IMR-90 (cell line): ENCODE results near the gene ZBTB11. TPM values are rescaled to one million over a fixed set of nuclear protein-coding genes. Genes with fewer than 3 reads are reported as not detected.

Experiments
- ATAC-seq: fragments of 200-7000 bp; cut with Tn5 transposase; 2 replicates; pipeline ENCODE4 v1.9.1; 2020; ENCODE audit warnings: low read depth, mild to moderate bottlenecking, moderate library complexity
- BruUV-seq: library from RNA; stranded (reverse); fragments of 400-500 nt; replicated peaks from 2 replicates; lab custom pipeline; 2021; lab: Mats Ljungman, UMichigan
- CTCF ChIA-PET: fragments of 300-600 bp; formaldehyde crosslinking; extraction: SDS; loops from one replicate; lab custom pipeline; 2021; ENCODE audit warnings: antibody characterized with exemption; lab: Yijun Ruan, JAX
- POLR2A ChIA-PET: fragments of 300-600 bp; sonication (Branson Sonifier 250); formaldehyde crosslinking; loops from one replicate; lab custom pipeline; 2022; ENCODE audit warnings: antibody characterized with exemption; ENCODE audit not compliant: unreplicated experiment; lab: Charles Lee
- DNase-seq: peaks from one replicate; pipeline ENCODE4 v3.0.0; 2013
- H2AFZ ChIP-seq: replicated peaks from 2 replicates; pipeline ENCODE3; 2013; ENCODE audit warnings: low read length, mild to moderate bottlenecking; ENCODE audit not compliant: poor library complexity
- H2AK5ac ChIP-seq: 2 replicates; pipeline ENCODE4 v1.6.1; 2013; ENCODE audit warnings: low read depth, low read length, inconsistent platforms
- H2AK9ac ChIP-seq: replicated peaks from 2 replicates; pipeline ENCODE3; 2013; ENCODE audit warnings: mild to moderate bottlenecking, low read depth, low read length, moderate library complexity; ENCODE audit not compliant: poor library complexity
- H2BK120ac ChIP-seq: 2 replicates; pipeline ENCODE4 v1.6.1; 2013; ENCODE audit warnings: low read depth, low read length, inconsistent platforms
- H2BK15ac ChIP-seq: 3 replicates; pipeline ENCODE4 v1.6.1; 2013; ENCODE audit warnings: low read depth, low read length, inconsistent platforms
- H2BK20ac ChIP-seq: 2 replicates; pipeline ENCODE4 v1.6.1; 2013; ENCODE audit warnings: low read depth, mild to moderate bottlenecking, inconsistent platforms, low read length, moderate library complexity
- H2BK5ac ChIP-seq: 2 replicates; pipeline ENCODE4 v1.6.1; 2013; ENCODE audit warnings: mild to moderate bottlenecking, low read depth, low read length, inconsistent platforms; ENCODE audit not compliant: poor library complexity, severe bottlenecking
- H3K14ac ChIP-seq: replicated peaks from 2 replicates; pipeline ENCODE4 v1.6.1; 2013; ENCODE audit warnings: low read depth, low read length, inconsistent platforms
- H3K18ac ChIP-seq: 2 replicates; pipeline ENCODE4 v1.6.1; 2013; ENCODE audit warnings: low read depth, low read length, control low read depth
- H3K23ac ChIP-seq: 2 replicates; pipeline ENCODE4 v1.6.1; 2013; ENCODE audit warnings: low read depth, low read length, inconsistent platforms
- H3K27ac ChIP-seq: 2 replicates; pipeline ENCODE4 v1.5.1; 2013; ENCODE audit warnings: mild to moderate bottlenecking, control low read depth, low read length; ENCODE audit not compliant: insufficient read depth
- H3K27me3 ChIP-seq: 2 replicates; pipeline ENCODE4 v1.6.1; 2013; ENCODE audit warnings: low read length; ENCODE audit not compliant: control insufficient read depth, insufficient read depth
- H3K36me3 ChIP-seq: 2 replicates; pipeline ENCODE4 v1.6.1; 2013; ENCODE audit warnings: low read length, mixed read lengths; ENCODE audit not compliant: control insufficient read depth, insufficient read depth
- H3K4ac ChIP-seq: 2 replicates; pipeline ENCODE4 v1.6.1; 2013; ENCODE audit warnings: low read depth, low read length, inconsistent platforms
- H3K4me1 ChIP-seq: 2 replicates; pipeline ENCODE4 v1.6.1; 2013; ENCODE audit warnings: low read length, mixed read lengths; ENCODE audit not compliant: control insufficient read depth, insufficient read depth
- H3K4me2 ChIP-seq: 2 replicates; pipeline ENCODE4 v1.6.1; 2013; ENCODE audit warnings: low read depth, mild to moderate bottlenecking, control low read depth, low read length, moderate library complexity
- H3K4me3 ChIP-seq: 2 replicates; pipeline ENCODE4 v1.5.1; 2013; ENCODE audit warnings: low read depth, mild to moderate bottlenecking, control low read depth, low read length, moderate library complexity; ENCODE audit not compliant: insufficient read depth
- H3K56ac ChIP-seq: 2 replicates; pipeline ENCODE4 v1.6.1; 2013; ENCODE audit warnings: low read length, inconsistent platforms; ENCODE audit not compliant: insufficient read depth; ENCODE audit errors: extremely low read depth
- H3K79me1 ChIP-seq, 2 experiments: 2 replicates each; pipeline ENCODE4 v1.6.1; 2013; ENCODE audit warnings: low read length in 2 of 2, inconsistent platforms in 1 of 2, low read depth in 1 of 2
- H3K9ac ChIP-seq: 2 replicates; pipeline ENCODE4 v1.6.1; 2013; ENCODE audit warnings: low read depth, low read length, control low read depth
- H3K9me1 ChIP-seq: 2 replicates; pipeline ENCODE4 v1.6.1; 2013; ENCODE audit warnings: low read length, inconsistent platforms; ENCODE audit not compliant: insufficient read depth
- H3K9me3 ChIP-seq: 2 replicates; pipeline ENCODE4 v1.6.1; 2013; ENCODE audit warnings: low read length; ENCODE audit not compliant: control insufficient read depth, insufficient read depth
- H4K20me1 ChIP-seq: 2 replicates; pipeline ENCODE4 v1.6.1; 2013; ENCODE audit warnings: low read length, inconsistent platforms; ENCODE audit not compliant: insufficient read depth
- H4K5ac ChIP-seq: 2 replicates; pipeline ENCODE4 v1.6.1; 2013; ENCODE audit warnings: mild to moderate bottlenecking, low read depth, low read length, control low read depth
- H4K8ac ChIP-seq, 2 experiments: 2 replicates each; pipeline ENCODE4 v1.6.1; 2013; ENCODE audit warnings: low read depth in 2 of 2, low read length in 2 of 2, control low read depth in 1 of 2, inconsistent platforms in 1 of 2
- H4K91ac ChIP-seq: 2 replicates; pipeline ENCODE4 v1.6.1; 2013; ENCODE audit warnings: low read depth, low read length, inconsistent platforms; ENCODE audit not compliant: insufficient read depth
- BHLHE40 ChIP-seq: fragments of 150-350 bp; IDR thresholded peaks from 2 replicates; pipeline ENCODE4 v1.6.1; 2016; ENCODE audit warnings: mild to moderate bottlenecking, low read depth, low read length
- CEBPB ChIP-seq: IDR thresholded peaks from 2 replicates; pipeline ENCODE4 v1.6.1; 2012; ENCODE audit warnings: low read depth, low read length, improper control_type of control experiment
- CHD1 ChIP-seq: IDR thresholded peaks from 2 replicates; pipeline ENCODE4 v1.6.1; 2012; ENCODE audit warnings: low read depth, low read length, improper control_type of control experiment
- CTCF ChIP-seq: conservative IDR thresholded peaks from 2 replicates; pipeline ENCODE4 v1.5.1; 2012; ENCODE audit warnings: mild to moderate bottlenecking, low read depth, low read length, improper control_type of control experiment
- ELK1 ChIP-seq: fragments of 150-350 bp; IDR thresholded peaks from 2 replicates; pipeline ENCODE4 v1.6.1; 2016; ENCODE audit warnings: low read depth, mild to moderate bottlenecking, low read length, moderate library complexity, borderline replicate concordance
- FOS ChIP-seq: fragments of 150-350 bp; IDR thresholded peaks from 2 replicates; pipeline ENCODE4 v1.6.1; 2016; ENCODE audit warnings: low read depth, low read length
- MAFK ChIP-seq: IDR thresholded peaks from 2 replicates; pipeline ENCODE4 v1.6.1; 2012; ENCODE audit warnings: low read depth, low read length, improper control_type of control experiment
- MAZ ChIP-seq: IDR thresholded peaks from 2 replicates; pipeline ENCODE4 v1.6.1; 2012; ENCODE audit warnings: low read depth, mild to moderate bottlenecking, low read length, improper control_type of control experiment, moderate library complexity, borderline replicate concordance
- NFE2L2 ChIP-seq: fragments of 150-350 bp; IDR thresholded peaks from 2 replicates; pipeline ENCODE4 v1.6.1; 2016; ENCODE audit warnings: low read depth, mild to moderate bottlenecking, low read length
- RAD21 ChIP-seq: IDR thresholded peaks from 2 replicates; pipeline ENCODE4 v1.6.1; 2012; ENCODE audit warnings: low read length, improper control_type of control experiment
- RCOR1 ChIP-seq: IDR thresholded peaks from 2 replicates; pipeline ENCODE4 v1.6.1; 2012; ENCODE audit warnings: mild to moderate bottlenecking, low read length, improper control_type of control experiment; ENCODE audit not compliant: insufficient replicate concordance
- RFX5 ChIP-seq: IDR thresholded peaks from 2 replicates; pipeline ENCODE4 v1.8.0; 2012; ENCODE audit warnings: low read depth, mild to moderate bottlenecking, low read length, moderate library complexity
- SMC3 ChIP-seq: fragments of 150-350 bp; IDR thresholded peaks from 2 replicates; pipeline ENCODE4 v1.6.1; 2016; ENCODE audit warnings: low read depth, mild to moderate bottlenecking, antibody characterized with exemption, low read length, moderate library complexity
- USF2 ChIP-seq: fragments of 150-350 bp; IDR thresholded peaks from 2 replicates; pipeline ENCODE4 v1.6.1; 2017; ENCODE audit warnings: mild to moderate bottlenecking, antibody characterized with exemption, low read length, low read depth
- WGBS, 2 experiments: methylation state at CpG; one replicate each; pipeline versions ENCODE4 v1.1.5 to v1.1.7; 2013; ENCODE audit warnings: missing lambda C conversion rate in 2 of 2; ENCODE audit not compliant: insufficient read length in 1 of 2; ENCODE audit errors: extremely low coverage in 2 of 2; 5-methylcytosine and 5-hydroxymethylcytosine counted together
- dilution Hi-C: fragments of 300-500 bp; cut with HindIII; formaldehyde crosslinking; loops from one replicate; pipeline ENCODE4 v1.14.3; 2018; ENCODE audit warnings: low sequenced_read_pairs; ENCODE audit not compliant: unreplicated experiment
- in situ Hi-C: fragments of 300-500 bp; cut with MboI; formaldehyde crosslinking; loops from 3 replicates; pipeline ENCODE4 v1.14.3; 2019; ENCODE audit warnings: low sequenced_read_pairs, inconsistent platforms, mixed read lengths
- intact Hi-C: fragments of 100-400 bp; cut with micrococcal nuclease; formaldehyde crosslinking; loops from 2 replicates; pipeline ENCODE4 v1.10.0; 2022
- polyA plus RNA-seq, 3 experiments: library from polyadenylated mRNA; depleted of rRNA; stranded (reverse); fragments of >200 nt; gene quantifications; 2 replicates each; pipeline ENCODE4 v1.2.3, GENCODE V29; 2012; ENCODE audit warnings: low replicate concordance in 1 of 3
- total RNA-seq: library from RNA; depleted of rRNA; stranded (reverse); fragments of >200 nt; gene quantifications from 2 replicates; pipeline ENCODE4 v1.2.3, GENCODE V29; 2012

ZBTB11 gene
- total and polyA plus RNA-seq, 2 of the 4 experiments (the other 2 are of a cell fraction) = 6.0 to 17.2 TPM

- H3K27ac ChIP-seq = no peak overlapping the region
- H3K23ac ChIP-seq = no peak overlapping the region
- H2BK15ac ChIP-seq = no peak overlapping the region
- no peaks in the 10 kb centered on the region for H3K36me3 ChIP-seq
- WGBS, 2 experiments = no CpG with 5 or more reads among the region's 2 CpGs
- no peak overlapping the region for H3K4me3 ChIP-seq
- no peak overlapping the region for H3K4ac ChIP-seq
- DNase-seq (no peak), ATAC-seq (no peak)
- BruUV-seq = no TSS peak
- ChIA-PET POLR2A (no interaction called here), CTCF (no interaction called here)
- H4K91ac ChIP-seq = no peak overlapping the region
- intact Hi-C loops (loop anchor here (10.0 kb wide), 1 partner anchor 522 kb away; no protein-coding TSS in a partner anchor), in situ Hi-C loops (no loop called here), dilution Hi-C loops (no loop called here)
- no peak overlapping the region for H4K5ac ChIP-seq
- no peak overlapping the region for H3K14ac ChIP-seq
- H3K4me1 ChIP-seq = no peaks in the 10 kb centered on the region
- H3K4me2 ChIP-seq = no peak overlapping the region
- H2BK20ac ChIP-seq = no peak overlapping the region
- no peak overlapping the region for H3K18ac ChIP-seq
- no peak overlapping the region for H2AK9ac ChIP-seq
- no peaks in the 10 kb centered on the region for H3K79me1 ChIP-seq
- H3K56ac ChIP-seq = no peak overlapping the region
- peaks cover 2% of the 10 kb centered on the region; the same call in 1 of the 2 replicates for H3K27me3 ChIP-seq
- H2AK5ac ChIP-seq = no peak overlapping the region
- H3K9ac ChIP-seq = no peak overlapping the region
- no peak for TF ChIP-seq ELK1
- no peak for TF ChIP-seq RAD21
- TF ChIP-seq RFX5 = no peak
- no peak for TF ChIP-seq CEBPB
- no peak for TF ChIP-seq USF2
- no peak for TF ChIP-seq SMC3
- TF ChIP-seq FOS = no peak
- TF ChIP-seq MAFK = no peak
- TF ChIP-seq CTCF = no peak
- TF ChIP-seq BHLHE40 = no peak
- TF ChIP-seq RCOR1 = no peak
- TF ChIP-seq CHD1 = no peak
- no peak for TF ChIP-seq NFE2L2
- TF ChIP-seq MAZ = no peak
- H3K9me3 ChIP-seq = no peaks in the 10 kb centered on the region
- H2AFZ ChIP-seq = no peak overlapping the region
- no peak overlapping the region for H2BK5ac ChIP-seq
- no peak overlapping the region for H4K8ac ChIP-seq
- H3K9me1 ChIP-seq = peaks cover 3% of the 10 kb centered on the region; the same call in 1 of the 2 replicates
- H4K20me1 ChIP-seq = no peaks in the 10 kb centered on the region
- no peak overlapping the region for H2BK120ac ChIP-seq
These were observed 26.2 kb upstream of the ZBTB11 start for GRCh38 chr3:101703169-101703568.
